Activated CD8-positive, alpha-beta T cell treated with anti-CD3 and anti-CD28 coated beads, Interleukin-2, amount 10 ng/mL, durations not matched to agents 7 days and 5 days (primary cell): ENCODE measurements around the gene ERI3. TPM values are rescaled to one million over a fixed set of nuclear protein-coding genes. Genes with fewer than 3 reads are reported as not detected.

Experiments
- ATAC-seq: fragments of 150-1000 bp; cut with Tn5 transposase; one replicate; pipeline ENCODE4 v1.10.0; 2021; ENCODE audit warnings: moderate library complexity
- CTCF ChIA-PET: fragments of 350-600 bp; sonication (Branson Sonifier 250); formaldehyde crosslinking; loops from one replicate; lab custom pipeline; 2021; ENCODE audit warnings: antibody characterized with exemption; lab: Charles Lee
- POLR2A ChIA-PET: fragments of 350-600 bp; sonication (Branson Sonifier 250); formaldehyde crosslinking; loops from one replicate; lab custom pipeline; 2021; ENCODE audit warnings: antibody characterized with exemption; lab: Charles Lee
- DNase-seq: peaks from one replicate; pipeline ENCODE4 v3.0.0-alpha.2; 2020
- H3K27ac Mint-ChIP-seq: one replicate; pipeline ENCODE4 v1.8.0; 2021; ENCODE audit warnings: mild to moderate bottlenecking, mixed read lengths
- H3K27me3 Mint-ChIP-seq: one replicate; pipeline ENCODE4 v1.8.0; 2021; ENCODE audit warnings: low read depth, mixed read lengths
- H3K36me3 Mint-ChIP-seq: one replicate; pipeline ENCODE4 v1.8.0; 2021; ENCODE audit warnings: low read depth, mixed read lengths
- H3K4me1 Mint-ChIP-seq: one replicate; pipeline ENCODE4 v1.8.0; 2021; ENCODE audit warnings: low read depth, mixed read lengths
- H3K4me3 Mint-ChIP-seq: one replicate; pipeline ENCODE4 v1.8.0; 2021; ENCODE audit warnings: mild to moderate bottlenecking, mixed read lengths
- H3K9me3 Mint-ChIP-seq: one replicate; pipeline ENCODE4 v1.8.0; 2022; ENCODE audit warnings: mixed read lengths; ENCODE audit not compliant: insufficient read depth
- total RNA-seq, 2 experiments: library from RNA; stranded (reverse); gene quantifications; one replicate each; pipeline ENCODE4 v1.2.3, GENCODE V29; 2021

Gene ERI3
- total RNA-seq, 2 experiments from 2014 or later = 33.1 to 33.2 TPM

GRCh38 chr1:44264451-44264771, 90.6 kb downstream of the ERI3 start:
- CTCF ChIA-PET = no interaction called here
- H3K27ac Mint-ChIP-seq = no peak overlapping the region
- no peaks in the 10 kb centered on the region for H3K9me3 Mint-ChIP-seq
- H3K4me1 Mint-ChIP-seq = peaks cover 12% of the 10 kb centered on the region
- no peak overlapping the region for H3K4me3 Mint-ChIP-seq
- no peaks in the 10 kb centered on the region for H3K36me3 Mint-ChIP-seq
- ATAC-seq = no peak
- POLR2A ChIA-PET = no interaction called here
- DNase-seq = no peak
- no peaks in the 10 kb centered on the region for H3K27me3 Mint-ChIP-seq

- H3K27me3 Mint-ChIP-seq = no peaks in the 10 kb centered on the region
- H3K9me3 Mint-ChIP-seq = no peaks in the 10 kb centered on the region
- no peaks in the 10 kb centered on the region for H3K36me3 Mint-ChIP-seq
- ATAC-seq = no peak
- H3K27ac Mint-ChIP-seq = no peak overlapping the region
- H3K4me3 Mint-ChIP-seq = no peak overlapping the region
- peaks cover 12% of the 10 kb centered on the region for H3K4me1 Mint-ChIP-seq
- POLR2A ChIA-PET = no interaction called here
- CTCF ChIA-PET = no interaction called here
- DNase-seq = no peak
Measured at GRCh38 chr1:44263568-44264450, 91.2 kb downstream of the ERI3 start.

- CTCF ChIA-PET = no interaction called here
- Mint-ChIP-seq H3K27ac (no peak overlapping the region), H3K36me3 (no peaks in the 10 kb centered on the region), H3K4me3 (no peak overlapping the region), H3K9me3 (no peaks in the 10 kb centered on the region), H3K27me3 (no peaks in the 10 kb centered on the region), H3K4me1 (peaks cover 12% of the 10 kb centered on the region)
- DNase-seq = no peak
- POLR2A ChIA-PET = no interaction called here
- no peak for ATAC-seq
Measured at GRCh38 chr1:44262816-44263567, 92.1 kb downstream of the ERI3 start.

- CTCF ChIA-PET = no interaction called here
- no peak for ATAC-seq
- no peak overlapping the region for H3K27ac Mint-ChIP-seq
Measured at GRCh38 chr1:44262414-44262813, 92.6 kb downstream of the ERI3 start.

GRCh38 chr1:44261962-44262361, 93.1 kb downstream of the ERI3 start:
- Mint-ChIP-seq H3K36me3 (no peaks in the 10 kb centered on the region), H3K4me1 (peaks cover 12% of the 10 kb centered on the region), H3K4me3 (no peak overlapping the region), H3K27me3 (no peaks in the 10 kb centered on the region), H3K9me3 (no peaks in the 10 kb centered on the region), H3K27ac (no peak overlapping the region)
- ChIA-PET CTCF (no interaction called here), POLR2A (no interaction called here)
- ATAC-seq = no peak
- no peak for DNase-seq

More at GRCh38 chr1:44262414-44262813, 92.6 kb downstream of the ERI3 start:
- no peaks in the 10 kb centered on the region for H3K27me3 Mint-ChIP-seq
- POLR2A ChIA-PET = no interaction called here
- H3K9me3 Mint-ChIP-seq = no peaks in the 10 kb centered on the region
- no peak for DNase-seq
- peaks cover 12% of the 10 kb centered on the region for H3K4me1 Mint-ChIP-seq
- H3K4me3 Mint-ChIP-seq = no peak overlapping the region
- no peaks in the 10 kb centered on the region for H3K36me3 Mint-ChIP-seq

- peaks cover 12% of the 10 kb centered on the region for H3K4me1 Mint-ChIP-seq
- H3K36me3 Mint-ChIP-seq = no peaks in the 10 kb centered on the region
Measured at GRCh38 chr1:44261171-44261817, 93.8 kb downstream of the ERI3 start.

GRCh38 chr1:44260792-44261170, 94.3 kb downstream of the ERI3 start:
- Mint-ChIP-seq H3K36me3 (no peaks in the 10 kb centered on the region), H3K9me3 (no peaks in the 10 kb centered on the region), H3K4me1 (peaks cover 12% of the 10 kb centered on the region), H3K27ac (no peak overlapping the region), H3K4me3 (no peak overlapping the region), H3K27me3 (no peaks in the 10 kb centered on the region)
- POLR2A ChIA-PET = no interaction called here
- ATAC-seq (no peak), DNase-seq (no peak)
- CTCF ChIA-PET = no interaction called here

More at GRCh38 chr1:44261171-44261817, 93.8 kb downstream of the ERI3 start:
- no peaks in the 10 kb centered on the region for H3K9me3 Mint-ChIP-seq
- no peak overlapping the region for H3K4me3 Mint-ChIP-seq
- H3K27me3 Mint-ChIP-seq = no peaks in the 10 kb centered on the region
- CTCF ChIA-PET = no interaction called here
- no peak overlapping the region for H3K27ac Mint-ChIP-seq
- POLR2A ChIA-PET = no interaction called here
- DNase-seq (no peak), ATAC-seq (no peak)

GRCh38 chr1:44259090-44259489, 96.0 kb downstream of the ERI3 start:
- no peak overlapping the region for H3K4me3 Mint-ChIP-seq
- ChIA-PET CTCF (no interaction called here), POLR2A (no interaction called here)
- H3K9me3 Mint-ChIP-seq = no peaks in the 10 kb centered on the region
- no peaks in the 10 kb centered on the region for H3K27me3 Mint-ChIP-seq
- peaks cover 5% of the 10 kb centered on the region for H3K4me1 Mint-ChIP-seq
- no peak overlapping the region for H3K27ac Mint-ChIP-seq
- ATAC-seq (no peak), DNase-seq (no peak)
- no peaks in the 10 kb centered on the region for H3K36me3 Mint-ChIP-seq

- DNase-seq (no peak), ATAC-seq (no peak)
- CTCF ChIA-PET = no interaction called here
- H3K4me1 Mint-ChIP-seq = no peaks in the 10 kb centered on the region
- H3K27me3 Mint-ChIP-seq = no peaks in the 10 kb centered on the region
- no peaks in the 10 kb centered on the region for H3K9me3 Mint-ChIP-seq
- POLR2A ChIA-PET = no interaction called here
- no peak overlapping the region for H3K27ac Mint-ChIP-seq
- no peak overlapping the region for H3K4me3 Mint-ChIP-seq
- no peaks in the 10 kb centered on the region for H3K36me3 Mint-ChIP-seq
Measured at GRCh38 chr1:44256762-44257554, 98.1 kb downstream of the ERI3 start.

GRCh38 chr1:44254392-44254910, 100.6 kb downstream of the ERI3 start:
- POLR2A ChIA-PET = no interaction called here
- no peaks in the 10 kb centered on the region for H3K27me3 Mint-ChIP-seq
- no peak overlapping the region for H3K4me3 Mint-ChIP-seq
- ATAC-seq (no peak), DNase-seq (no peak)
- H3K9me3 Mint-ChIP-seq = no peaks in the 10 kb centered on the region
- no peaks in the 10 kb centered on the region for H3K4me1 Mint-ChIP-seq
- H3K27ac Mint-ChIP-seq = no peak overlapping the region
- CTCF ChIA-PET = no interaction called here
- no peaks in the 10 kb centered on the region for H3K36me3 Mint-ChIP-seq

- Mint-ChIP-seq H3K27ac (no peak overlapping the region), H3K27me3 (no peaks in the 10 kb centered on the region), H3K9me3 (no peaks in the 10 kb centered on the region), H3K4me3 (no peak overlapping the region), H3K4me1 (no peaks in the 10 kb centered on the region), H3K36me3 (no peaks in the 10 kb centered on the region)
- DNase-seq (no peak), ATAC-seq (no peak)
- ChIA-PET CTCF (no interaction called here), POLR2A (no interaction called here)
Measured at GRCh38 chr1:44251989-44252671, 102.9 kb downstream of the ERI3 start.
